ENCODE results near the gene TEPSIN. TPM values are rescaled to one million over a fixed set of nuclear protein-coding genes. Genes with fewer than 3 reads are reported as not detected.

The TEPSIN gene
- polyA plus RNA-seq, 2 donors: 21.6 to 40.3 TPM

DNA sequence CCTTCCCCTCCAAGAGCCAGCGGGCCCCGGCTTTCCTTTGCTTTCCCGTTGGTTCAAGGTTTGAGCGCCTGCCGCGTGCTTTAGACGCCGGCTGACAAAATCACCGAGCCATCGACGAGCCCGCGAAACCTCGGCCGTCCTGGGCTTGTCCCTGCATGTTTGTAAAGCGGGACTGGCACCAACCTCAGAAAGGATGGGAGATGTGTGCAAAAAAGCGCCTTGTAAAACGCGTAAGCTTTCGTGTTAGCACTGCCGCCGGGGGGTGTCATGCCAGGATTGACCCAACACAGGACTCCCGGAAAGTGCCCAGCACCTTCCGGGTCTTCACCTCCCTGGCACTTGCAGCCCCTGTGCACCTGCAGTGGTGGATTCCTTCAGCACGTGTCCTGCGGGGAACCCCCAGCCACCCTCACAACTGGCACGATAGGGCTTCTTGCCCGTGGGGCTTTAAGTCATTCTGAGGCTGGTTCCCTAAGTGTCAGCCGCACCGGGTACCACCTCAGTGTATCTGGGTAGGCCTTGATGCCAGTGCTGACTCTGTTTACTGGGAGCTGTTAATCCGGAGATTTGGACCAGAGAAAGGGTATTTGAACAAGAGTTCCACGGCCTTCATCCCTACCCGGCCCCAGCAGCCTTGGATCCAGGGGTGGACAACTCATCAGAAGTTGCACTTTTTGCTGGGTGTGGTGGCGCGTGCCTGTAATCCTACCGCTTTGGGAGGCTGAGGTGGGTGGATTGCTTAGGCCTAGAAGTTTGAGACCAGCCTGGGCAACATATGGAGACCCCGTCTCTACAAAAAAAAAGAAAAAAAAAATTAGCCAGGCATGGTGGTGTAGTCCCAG is 1.1 kb upstream of the TEPSIN start:
- 12 to 15% methylated on average over 37 of the region's 37 CpGs for WGBS, 2 donors

DNA sequence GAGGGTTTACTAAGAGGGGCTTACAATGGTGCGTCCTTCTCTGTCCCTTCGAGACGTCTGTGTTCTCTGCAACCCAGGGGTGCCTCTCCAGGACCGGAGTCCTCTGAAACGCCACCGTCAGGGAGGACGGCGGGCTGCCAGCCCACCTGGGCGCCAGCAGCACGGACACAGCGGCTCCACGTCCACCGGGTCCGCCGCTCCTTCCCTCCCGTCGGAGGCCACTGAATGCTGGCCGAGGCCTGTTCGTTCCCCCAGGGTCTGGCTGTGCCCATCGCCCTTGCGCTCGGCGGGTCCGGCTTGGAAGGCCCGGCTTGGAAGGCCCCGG is 403 bp downstream of the TEPSIN start:
- H3K9me3 ChIP-seq (ENCODE audit: control insufficient read depth in 2 of 2, insufficient read depth in 1 of 2, low read depth in 1 of 2, low read length in 1 of 2): no peaks in the 10 kb centered on the region
- peaks cover 5 to 21% of the 10 kb centered on the region in 2 donors for H3K4me1 ChIP-seq (ENCODE audit: control insufficient read depth in 2 of 2, insufficient read depth in 2 of 2, low read length in 1 of 2)
- WGBS, 2 donors: 0 to 1% methylated on average over 26 of the region's 26 CpGs
- peaks cover 0 to 15% of the 10 kb centered on the region in 2 donors for H3K36me3 ChIP-seq (ENCODE audit: control insufficient read depth in 2 of 2, insufficient read depth in 2 of 2, low read length in 1 of 2)
- H3K27ac ChIP-seq (ENCODE audit: low read depth in 2 of 2, low read length in 1 of 2): no peak overlapping the region
- peak overlapping the region; percentile 82 to 96 for H3K4me3 ChIP-seq (ENCODE audit: low read depth in 1 of 2, low read length in 2 of 2)
- no peaks in the 10 kb centered on the region for H3K27me3 ChIP-seq (ENCODE audit: control insufficient read depth in 1 of 2, insufficient read depth in 2 of 2, low read length in 2 of 2)

More for the DNA sequence above, 1.1 kb upstream of the TEPSIN start:
- Histone ChIP-seq H3K9me3 (ENCODE audit: control insufficient read depth in 2 of 2, insufficient read depth in 1 of 2, low read depth in 1 of 2, low read length in 1 of 2) (no peaks in the 10 kb centered on the region), H3K4me1 (ENCODE audit: control insufficient read depth in 2 of 2, insufficient read depth in 2 of 2, low read length in 1 of 2) (peaks cover 5 to 21% of the 10 kb centered on the region in 2 donors), H3K4me3 (ENCODE audit: low read depth in 1 of 2, low read length in 2 of 2) (peak overlapping the region; percentile 73 to 85), H3K27ac (ENCODE audit: low read depth in 2 of 2, low read length in 1 of 2) (peak overlapping the region; percentile 68 to 72), H3K36me3 (ENCODE audit: control insufficient read depth in 2 of 2, insufficient read depth in 2 of 2, low read length in 1 of 2) (peaks cover 0 to 6% of the 10 kb centered on the region in 2 donors), H3K27me3 (ENCODE audit: control insufficient read depth in 1 of 2, insufficient read depth in 2 of 2, low read length in 2 of 2) (no peaks in the 10 kb centered on the region)

DNA sequence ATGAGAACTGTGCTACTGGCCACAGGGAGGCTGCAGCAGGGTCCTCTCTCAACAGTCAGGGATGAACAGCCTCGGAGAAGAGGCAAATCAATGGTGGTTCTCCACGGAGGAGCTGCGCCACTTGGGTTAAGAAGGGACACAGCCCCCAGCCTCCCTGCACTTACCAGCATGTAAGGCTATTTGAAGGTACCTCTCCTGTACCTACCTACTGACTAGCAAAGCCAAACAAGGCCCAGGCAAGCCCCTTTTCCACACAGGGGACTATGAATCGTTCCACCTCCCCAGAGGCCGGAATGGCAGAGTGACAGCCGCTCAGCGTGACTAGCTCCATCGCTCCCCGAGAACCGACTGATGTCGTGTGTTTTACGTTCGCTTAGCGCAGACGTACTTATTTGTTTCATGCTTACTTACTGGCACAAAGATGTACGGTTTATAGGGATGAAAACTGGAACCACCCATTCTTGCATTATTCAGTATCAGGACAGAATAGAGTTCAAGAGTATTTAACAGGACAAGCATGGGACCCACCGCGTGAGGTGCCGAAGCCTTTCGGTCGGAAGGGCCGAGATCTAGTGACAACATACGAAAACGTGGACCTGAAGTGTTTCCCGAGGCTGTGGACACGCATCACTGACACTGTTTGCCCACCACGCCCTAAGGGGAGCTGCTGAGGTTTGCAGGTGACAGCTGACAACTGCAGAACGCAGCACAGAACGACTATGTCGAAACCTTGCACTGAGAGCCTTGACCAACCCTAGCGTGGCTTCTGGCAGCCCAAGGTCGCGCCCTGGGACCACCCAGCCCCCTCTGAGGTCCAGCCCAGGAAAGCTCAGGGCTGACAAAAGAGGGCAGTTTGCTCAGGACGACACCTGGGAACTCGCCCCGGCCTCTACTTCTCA is 1.0 kb downstream of the TEPSIN start:
- H3K27ac ChIP-seq (ENCODE audit: low read depth in 2 of 2, low read length in 1 of 2): no peak overlapping the region
- peaks cover 0 to 21% of the 10 kb centered on the region in 2 donors for H3K36me3 ChIP-seq (ENCODE audit: control insufficient read depth in 2 of 2, insufficient read depth in 2 of 2, low read length in 1 of 2)

DNA sequence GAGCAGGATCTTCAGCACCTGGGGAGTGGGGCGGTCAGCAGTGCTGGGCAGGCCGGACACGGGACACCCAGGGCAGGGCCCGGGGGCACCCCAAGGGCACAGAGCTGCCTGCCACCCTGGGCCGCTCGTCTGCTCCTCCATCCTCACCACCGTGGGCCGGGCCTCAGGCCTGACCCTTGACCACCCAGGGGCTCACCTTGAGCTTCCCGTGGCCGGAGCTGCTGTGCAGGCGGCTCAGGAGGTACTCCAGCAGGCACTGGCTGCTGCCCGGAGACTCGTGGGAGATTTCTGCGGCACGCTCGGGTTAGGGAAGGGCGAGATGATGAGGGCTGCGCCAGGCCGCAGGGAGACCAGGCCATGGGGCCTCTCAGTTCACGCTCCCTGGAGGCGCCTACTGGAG is 2.1 kb downstream of the TEPSIN start:
- Histone ChIP-seq H3K27me3 (ENCODE audit: control insufficient read depth in 1 of 2, insufficient read depth in 2 of 2, low read length in 2 of 2) (no peaks in the 10 kb centered on the region), H3K4me3 (ENCODE audit: low read depth in 1 of 2, low read length in 2 of 2) (no peak overlapping the region), H3K4me1 (ENCODE audit: control insufficient read depth in 2 of 2, insufficient read depth in 2 of 2, low read length in 1 of 2) (peaks cover 5 to 21% of the 10 kb centered on the region in 2 donors), H3K27ac (ENCODE audit: low read depth in 2 of 2, low read length in 1 of 2) (no peak overlapping the region), H3K9me3 (ENCODE audit: control insufficient read depth in 2 of 2, insufficient read depth in 1 of 2, low read depth in 1 of 2, low read length in 1 of 2) (no peaks in the 10 kb centered on the region), H3K36me3 (ENCODE audit: control insufficient read depth in 2 of 2, insufficient read depth in 2 of 2, low read length in 1 of 2) (peaks cover 0 to 25% of the 10 kb centered on the region in 2 donors)
- WGBS, 2 donors: 92 to 93% methylated on average over 21 of the region's 21 CpGs

More for the DNA sequence above, 1.0 kb downstream of the TEPSIN start:
- Histone ChIP-seq H3K4me3 (ENCODE audit: low read depth in 1 of 2, low read length in 2 of 2) (peak overlapping the region; percentile 82 to 96), H3K27me3 (ENCODE audit: control insufficient read depth in 1 of 2, insufficient read depth in 2 of 2, low read length in 2 of 2) (no peaks in the 10 kb centered on the region), H3K4me1 (ENCODE audit: control insufficient read depth in 2 of 2, insufficient read depth in 2 of 2, low read length in 1 of 2) (peaks cover 5 to 21% of the 10 kb centered on the region in 2 donors), H3K9me3 (ENCODE audit: control insufficient read depth in 2 of 2, insufficient read depth in 1 of 2, low read depth in 1 of 2, low read length in 1 of 2) (no peaks in the 10 kb centered on the region)
- WGBS, 2 donors: 46 to 49% methylated on average over 36 of the region's 36 CpGs

DNA sequence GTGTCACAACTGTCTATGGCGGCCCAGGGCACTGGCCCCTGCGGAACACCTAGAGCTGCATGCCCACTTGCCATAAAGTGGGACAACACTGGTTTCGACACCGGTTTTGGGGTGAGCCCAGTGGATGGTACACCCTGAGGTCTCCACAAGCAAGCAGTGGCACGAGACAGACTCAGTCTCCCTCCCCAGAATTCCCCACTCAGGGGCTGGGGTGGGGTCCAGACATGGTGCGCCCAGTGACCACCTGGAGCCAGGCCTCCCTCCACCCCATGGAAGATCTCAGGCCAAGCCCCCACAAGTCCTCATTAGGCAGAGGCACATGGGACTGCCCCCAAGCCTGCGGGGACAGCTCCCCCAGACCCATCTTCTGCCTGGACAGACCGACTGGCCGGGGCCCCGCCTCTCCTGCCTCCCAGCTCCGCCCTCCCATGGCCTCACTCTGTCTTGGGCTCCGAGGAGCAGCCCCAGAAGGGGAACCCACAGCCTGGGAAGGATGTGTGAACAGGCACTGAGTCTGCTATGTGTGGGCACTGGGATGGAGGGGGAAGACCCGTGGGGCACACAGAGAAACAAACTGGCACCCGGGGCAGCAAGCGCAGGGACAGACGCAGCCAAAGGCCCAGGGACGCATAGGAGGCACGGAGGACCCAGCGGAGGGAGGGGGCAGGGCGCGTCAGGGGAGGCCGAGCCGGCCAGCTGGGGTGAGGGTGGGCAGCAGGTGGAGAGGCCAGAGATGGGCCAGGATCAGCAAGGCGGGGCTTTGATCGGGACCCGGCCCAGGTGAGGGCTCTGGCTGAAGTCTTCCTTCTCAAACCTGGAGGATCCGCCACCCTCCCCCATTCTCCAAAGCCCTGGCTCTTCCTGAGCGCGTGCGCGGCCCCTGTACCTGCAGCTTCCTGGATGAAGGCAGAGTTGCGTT is 2.8 kb downstream of the TEPSIN start:
- Histone ChIP-seq H3K9me3 (ENCODE audit: control insufficient read depth in 2 of 2, insufficient read depth in 1 of 2, low read depth in 1 of 2, low read length in 1 of 2) (no peaks in the 10 kb centered on the region), H3K36me3 (ENCODE audit: control insufficient read depth in 2 of 2, insufficient read depth in 2 of 2, low read length in 1 of 2) (peaks cover 0 to 29% of the 10 kb centered on the region in 2 donors), H3K27ac (ENCODE audit: low read depth in 2 of 2, low read length in 1 of 2) (no peak overlapping the region), H3K4me3 (ENCODE audit: low read depth in 1 of 2, low read length in 2 of 2) (no peak overlapping the region), H3K4me1 (ENCODE audit: control insufficient read depth in 2 of 2, insufficient read depth in 2 of 2, low read length in 1 of 2) (peaks cover 5 to 21% of the 10 kb centered on the region in 2 donors), H3K27me3 (ENCODE audit: control insufficient read depth in 1 of 2, insufficient read depth in 2 of 2, low read length in 2 of 2) (no peaks in the 10 kb centered on the region)
- WGBS, 2 donors: 92 to 96% methylated on average over 32 of the region's 32 CpGs

DNA sequence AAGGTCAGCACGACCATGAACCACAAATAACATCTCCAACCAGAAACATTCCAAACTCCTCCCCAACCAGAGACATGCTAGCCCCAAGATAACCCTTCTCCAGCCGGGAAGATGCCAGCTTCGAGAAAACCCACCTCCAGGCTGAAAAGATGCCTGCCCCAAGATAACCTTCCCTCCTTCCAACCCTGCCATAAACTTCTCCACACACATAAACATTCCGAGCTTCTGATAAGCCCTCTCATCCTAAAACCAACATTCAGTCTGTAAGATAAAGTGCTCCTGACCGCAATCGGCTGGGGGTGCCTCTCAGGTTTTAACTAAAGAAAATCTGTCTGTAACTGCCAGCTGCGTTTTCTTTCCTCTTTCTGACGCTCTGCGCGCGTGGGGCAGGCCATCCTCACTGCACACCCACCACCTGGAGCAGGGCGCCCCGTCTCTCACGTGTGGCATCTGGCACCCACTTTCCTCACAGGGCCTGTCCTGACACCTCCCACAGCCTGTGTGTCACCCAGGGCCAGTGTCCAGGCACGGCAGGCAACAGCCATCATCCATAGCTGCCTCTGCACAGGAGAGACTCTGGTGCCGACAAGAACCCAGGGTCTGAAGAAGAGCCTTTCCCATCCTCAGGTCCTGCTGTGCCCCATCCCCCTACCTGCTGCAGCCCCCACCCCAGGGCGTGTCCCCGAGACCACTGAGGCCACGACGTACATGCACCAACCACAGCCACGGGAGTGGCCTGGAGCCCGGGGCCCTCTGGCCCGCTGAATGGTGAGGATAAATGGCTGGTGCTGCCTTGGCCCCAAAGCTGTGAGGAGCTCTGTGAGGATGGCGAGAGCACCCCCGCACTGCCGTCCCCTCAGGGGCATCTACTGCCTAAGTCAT is 3.7 kb downstream of the TEPSIN start:
- Histone ChIP-seq H3K27ac (ENCODE audit: low read depth in 2 of 2, low read length in 1 of 2) (no peak overlapping the region), H3K4me3 (ENCODE audit: low read depth in 1 of 2, low read length in 2 of 2) (no peak overlapping the region), H3K4me1 (ENCODE audit: control insufficient read depth in 2 of 2, insufficient read depth in 2 of 2, low read length in 1 of 2) (peaks cover 4 to 19% of the 10 kb centered on the region in 2 donors), H3K9me3 (ENCODE audit: control insufficient read depth in 2 of 2, insufficient read depth in 1 of 2, low read depth in 1 of 2, low read length in 1 of 2) (no peaks in the 10 kb centered on the region), H3K27me3 (ENCODE audit: control insufficient read depth in 1 of 2, insufficient read depth in 2 of 2, low read length in 2 of 2) (no peaks in the 10 kb centered on the region), H3K36me3 (ENCODE audit: control insufficient read depth in 2 of 2, insufficient read depth in 2 of 2, low read length in 1 of 2) (peaks cover 0 to 36% of the 10 kb centered on the region in 2 donors)
- WGBS, 2 donors: 82 to 85% methylated on average over 26 of the region's 26 CpGs

DNA sequence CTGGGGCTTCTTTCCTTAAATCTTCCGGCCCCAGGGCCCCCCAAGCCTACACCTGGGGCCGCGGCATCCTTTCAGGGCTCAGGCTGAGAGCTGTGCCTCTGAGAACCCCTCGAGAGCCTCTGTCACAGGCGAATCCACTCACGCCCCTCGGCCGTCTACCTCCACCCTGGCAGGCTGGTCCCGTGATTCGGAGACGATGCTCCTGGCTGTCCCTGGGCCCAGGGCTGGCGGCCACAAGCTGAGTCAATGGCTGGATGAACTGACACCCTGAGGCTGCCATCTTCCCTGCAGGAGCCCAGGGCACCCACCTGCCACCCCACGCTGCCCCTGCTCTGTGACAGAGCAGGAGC is 4.4 kb downstream of the TEPSIN start:
- no peak overlapping the region for H3K27ac ChIP-seq (ENCODE audit: low read depth in 2 of 2, low read length in 1 of 2)
- peaks cover 0 to 42% of the 10 kb centered on the region in 2 donors for H3K36me3 ChIP-seq (ENCODE audit: control insufficient read depth in 2 of 2, insufficient read depth in 2 of 2, low read length in 1 of 2)
- H3K4me1 ChIP-seq (ENCODE audit: control insufficient read depth in 2 of 2, insufficient read depth in 2 of 2, low read length in 1 of 2): peaks cover 0 to 14% of the 10 kb centered on the region in 2 donors
- no peaks in the 10 kb centered on the region for H3K27me3 ChIP-seq (ENCODE audit: control insufficient read depth in 1 of 2, insufficient read depth in 2 of 2, low read length in 2 of 2)
- no peaks in the 10 kb centered on the region for H3K9me3 ChIP-seq (ENCODE audit: control insufficient read depth in 2 of 2, insufficient read depth in 1 of 2, low read depth in 1 of 2, low read length in 1 of 2)
- 88 to 91% methylated on average over 13 of the region's 13 CpGs for WGBS, 2 donors
- no peak overlapping the region for H3K4me3 ChIP-seq (ENCODE audit: low read depth in 1 of 2, low read length in 2 of 2)

DNA sequence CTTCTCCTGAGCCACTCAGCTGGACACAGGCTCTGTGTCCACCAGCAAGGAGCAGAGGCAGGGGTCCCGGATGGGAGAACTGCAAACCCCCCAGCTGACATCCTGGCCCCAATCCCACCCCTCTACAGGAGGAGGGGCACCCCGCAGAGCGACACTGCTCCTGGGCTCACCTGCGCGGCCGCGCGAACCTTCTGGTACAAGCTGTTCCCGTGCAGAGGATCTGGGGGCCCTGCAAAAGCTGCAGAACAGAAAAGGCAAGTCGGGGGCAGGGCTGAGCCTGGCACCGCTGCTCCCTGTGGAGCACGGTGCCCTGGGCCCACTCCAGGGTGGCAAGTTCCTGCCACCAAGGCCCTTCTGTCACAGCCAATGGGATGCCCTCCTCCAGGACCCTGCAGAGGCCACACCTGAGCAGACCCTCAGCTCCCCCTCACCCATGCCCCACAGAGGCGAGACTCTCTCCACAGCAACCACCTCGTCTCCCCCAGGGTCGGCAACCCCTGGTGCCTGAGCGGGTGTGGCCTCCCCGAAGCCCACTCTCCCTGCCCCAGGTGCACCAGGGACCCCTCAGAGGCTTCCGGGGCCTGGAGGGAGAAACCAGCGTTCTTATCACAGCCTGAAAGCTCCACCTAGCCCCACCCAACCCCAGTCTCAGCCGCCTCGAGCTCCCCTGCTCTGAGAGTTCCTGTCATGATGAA is 4.9 kb downstream of the TEPSIN start:
- no peak overlapping the region for H3K4me3 ChIP-seq (ENCODE audit: low read depth in 1 of 2, low read length in 2 of 2)
- peaks cover 0 to 14% of the 10 kb centered on the region in 2 donors for H3K4me1 ChIP-seq (ENCODE audit: control insufficient read depth in 2 of 2, insufficient read depth in 2 of 2, low read length in 1 of 2)
- H3K36me3 ChIP-seq (ENCODE audit: control insufficient read depth in 2 of 2, insufficient read depth in 2 of 2, low read length in 1 of 2): peaks cover 3 to 47% of the 10 kb centered on the region in 2 donors
- H3K27me3 ChIP-seq (ENCODE audit: control insufficient read depth in 1 of 2, insufficient read depth in 2 of 2, low read length in 2 of 2): no peaks in the 10 kb centered on the region
- H3K9me3 ChIP-seq (ENCODE audit: control insufficient read depth in 2 of 2, insufficient read depth in 1 of 2, low read depth in 1 of 2, low read length in 1 of 2): no peaks in the 10 kb centered on the region
- no peak overlapping the region for H3K27ac ChIP-seq (ENCODE audit: low read depth in 2 of 2, low read length in 1 of 2)
- 87 to 89% methylated on average over 21 of the region's 21 CpGs for WGBS, 2 donors
